ENCODE data around the gene UTP15.

Gene UTP15

DNA sequence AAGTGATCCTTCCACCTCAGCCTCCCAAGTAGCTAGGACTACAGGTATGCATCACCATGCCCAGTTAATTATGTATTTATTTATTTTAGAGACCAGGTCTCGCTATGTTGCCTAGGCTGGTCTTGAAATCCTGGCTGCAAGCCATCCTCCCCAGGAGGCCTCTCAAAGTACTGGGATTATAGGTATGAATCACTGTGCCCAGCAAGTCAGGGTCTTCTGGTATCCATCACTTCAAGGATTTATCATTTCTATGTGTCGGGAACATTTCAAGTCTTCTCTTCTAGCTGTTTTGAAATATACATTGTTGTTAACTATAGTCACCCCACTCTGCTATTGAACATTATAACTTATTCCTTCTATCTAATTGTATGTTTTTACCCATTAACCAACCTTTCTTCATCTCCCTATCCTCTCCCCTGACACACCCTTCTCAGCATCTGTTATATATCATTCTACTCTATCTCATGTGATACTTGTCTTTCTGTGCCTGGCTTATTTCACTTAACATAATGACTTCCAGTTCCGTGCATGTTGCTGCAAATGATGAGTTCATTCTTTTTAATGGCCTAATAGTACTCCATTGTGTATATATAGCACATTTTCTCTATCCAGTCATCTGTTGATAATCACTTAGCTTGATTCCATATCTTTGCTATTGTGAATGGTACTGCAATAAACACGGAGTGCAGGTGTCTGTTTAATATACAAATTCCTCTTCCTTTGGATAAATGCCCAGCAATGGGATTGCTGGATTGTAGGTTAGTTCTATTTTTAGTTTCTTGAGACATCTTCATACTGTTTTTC, 26.4 kb downstream of the UTP15 start:
- peak; percentile 71 for ATAC-seq
- no peak for TF ChIP-seq PATZ1 (CRISPR knock-in tag; IDR thresholded peaks at IDR 0.05; ENCODE audit: borderline replicate concordance)
- TF ChIP-seq TCF4 (CRISPR knock-in tag; IDR thresholded peaks at IDR 0.05; ENCODE audit: borderline replicate concordance): peak; percentile 88
- no peak for TF ChIP-seq ZNF565 (CRISPR knock-in tag; conservative IDR thresholded peaks at IDR 0.05; ENCODE audit: low read depth)
- peak; percentile 93 for TF ChIP-seq ZFP3 (CRISPR knock-in tag; IDR thresholded peaks at IDR 0.05)
- TF ChIP-seq ARNTL (CRISPR knock-in tag; IDR thresholded peaks at IDR 0.05; ENCODE audit: borderline replicate concordance, low read depth): no peak
- no peak for TF ChIP-seq GLIS3 (CRISPR knock-in tag; IDR thresholded peaks at IDR 0.05)
- TF ChIP-seq OSR1 (CRISPR knock-in tag; IDR thresholded peaks at IDR 0.05): no peak
- TF ChIP-seq, protein P1, sequence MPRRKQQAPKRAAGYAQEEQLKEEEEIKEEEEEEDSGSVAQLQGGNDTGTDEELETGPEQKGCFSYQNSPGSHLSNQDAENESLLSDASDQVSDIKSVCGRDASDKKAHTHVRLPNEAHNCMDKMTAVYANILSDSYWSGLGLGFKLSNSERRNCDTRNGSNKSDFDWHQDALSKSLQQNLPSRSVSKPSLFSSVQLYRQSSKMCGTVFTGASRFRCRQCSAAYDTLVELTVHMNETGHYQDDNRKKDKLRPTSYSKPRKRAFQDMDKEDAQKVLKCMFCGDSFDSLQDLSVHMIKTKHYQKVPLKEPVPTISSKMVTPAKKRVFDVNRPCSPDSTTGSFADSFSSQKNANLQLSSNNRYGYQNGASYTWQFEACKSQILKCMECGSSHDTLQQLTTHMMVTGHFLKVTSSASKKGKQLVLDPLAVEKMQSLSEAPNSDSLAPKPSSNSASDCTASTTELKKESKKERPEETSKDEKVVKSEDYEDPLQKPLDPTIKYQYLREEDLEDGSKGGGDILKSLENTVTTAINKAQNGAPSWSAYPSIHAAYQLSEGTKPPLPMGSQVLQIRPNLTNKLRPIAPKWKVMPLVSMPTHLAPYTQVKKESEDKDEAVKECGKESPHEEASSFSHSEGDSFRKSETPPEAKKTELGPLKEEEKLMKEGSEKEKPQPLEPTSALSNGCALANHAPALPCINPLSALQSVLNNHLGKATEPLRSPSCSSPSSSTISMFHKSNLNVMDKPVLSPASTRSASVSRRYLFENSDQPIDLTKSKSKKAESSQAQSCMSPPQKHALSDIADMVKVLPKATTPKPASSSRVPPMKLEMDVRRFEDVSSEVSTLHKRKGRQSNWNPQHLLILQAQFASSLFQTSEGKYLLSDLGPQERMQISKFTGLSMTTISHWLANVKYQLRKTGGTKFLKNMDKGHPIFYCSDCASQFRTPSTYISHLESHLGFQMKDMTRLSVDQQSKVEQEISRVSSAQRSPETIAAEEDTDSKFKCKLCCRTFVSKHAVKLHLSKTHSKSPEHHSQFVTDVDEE (CRISPR knock-in tag; IDR thresholded peaks at IDR 0.05): peak; percentile 68
- TF ChIP-seq, protein P2, sequence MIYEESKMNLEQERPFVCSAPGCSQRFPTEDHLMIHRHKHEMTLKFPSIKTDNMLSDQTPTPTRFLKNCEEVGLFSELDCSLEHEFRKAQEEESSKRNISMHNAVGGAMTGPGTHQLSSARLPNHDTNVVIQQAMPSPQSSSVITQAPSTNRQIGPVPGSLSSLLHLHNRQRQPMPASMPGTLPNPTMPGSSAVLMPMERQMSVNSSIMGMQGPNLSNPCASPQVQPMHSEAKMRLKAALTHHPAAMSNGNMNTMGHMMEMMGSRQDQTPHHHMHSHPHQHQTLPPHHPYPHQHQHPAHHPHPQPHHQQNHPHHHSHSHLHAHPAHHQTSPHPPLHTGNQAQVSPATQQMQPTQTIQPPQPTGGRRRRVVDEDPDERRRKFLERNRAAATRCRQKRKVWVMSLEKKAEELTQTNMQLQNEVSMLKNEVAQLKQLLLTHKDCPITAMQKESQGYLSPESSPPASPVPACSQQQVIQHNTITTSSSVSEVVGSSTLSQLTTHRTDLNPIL (CRISPR knock-in tag; IDR thresholded peaks at IDR 0.05; ENCODE audit: low read depth): peak; percentile 31; the same call in 1 of the 2 replicates
- TF ChIP-seq SNAI2 (CRISPR knock-in tag; IDR thresholded peaks at IDR 0.05): peak; percentile 55; the same call in 1 of the 2 replicates
- no peak for TF ChIP-seq PPARA (CRISPR knock-in tag; IDR thresholded peaks at IDR 0.05; ENCODE audit: borderline replicate concordance)
- no peak for TF ChIP-seq CSDC2 (CRISPR knock-in tag; IDR thresholded peaks at IDR 0.05)
- TF ChIP-seq ISL1 (CRISPR knock-in tag; IDR thresholded peaks at IDR 0.05): peak; percentile 84
- TF ChIP-seq CSRNP3 (CRISPR knock-in tag; IDR thresholded peaks at IDR 0.05): 0 out of 2 replicates have a peak, but pooled peaks have one; percentile 51

DNA sequence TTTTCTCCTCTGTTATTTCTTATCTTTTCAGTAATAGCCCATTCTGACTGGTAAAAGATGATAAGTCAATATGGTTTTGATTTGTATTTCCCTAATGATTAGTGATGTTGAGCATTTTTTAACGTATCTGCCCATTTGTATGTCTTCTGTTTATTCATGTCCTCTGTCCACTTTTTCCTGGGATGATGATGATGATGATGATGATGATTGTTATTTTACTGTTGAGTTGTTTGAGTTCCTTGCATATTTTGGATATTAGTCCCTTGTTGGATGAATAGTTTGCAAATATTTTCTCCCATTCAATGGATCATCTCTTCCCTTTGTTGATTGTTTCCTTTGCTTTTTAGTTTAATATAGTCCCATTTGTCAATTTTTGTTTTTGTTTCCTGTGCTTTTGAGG, 27.0 kb downstream of the UTP15 start:
- ATAC-seq: no peak
- no peak for TF ChIP-seq GLIS3 (CRISPR knock-in tag; IDR thresholded peaks at IDR 0.05)
- no peak for TF ChIP-seq OSR1 (CRISPR knock-in tag; IDR thresholded peaks at IDR 0.05)

GRCh38 chr5:73596705-73597328, 31.3 kb downstream of the UTP15 start:
- peak; percentile 56; the same call in 2 of the 3 replicates for ATAC-seq
- TF ChIP-seq BACH2 (CRISPR knock-in tag; IDR thresholded peaks at IDR 0.05; ENCODE audit: borderline replicate concordance): no peak
- no peak for TF ChIP-seq SNAI2 (CRISPR knock-in tag; IDR thresholded peaks at IDR 0.05)
- TF ChIP-seq ZFP30 (CRISPR knock-in tag; IDR thresholded peaks at IDR 0.05): no peak
- TF ChIP-seq OSR1 (CRISPR knock-in tag; IDR thresholded peaks at IDR 0.05): no peak
- TF ChIP-seq ZC3H10 (CRISPR knock-in tag; IDR thresholded peaks at IDR 0.05): no peak
- no peak for TF ChIP-seq CSRNP3 (CRISPR knock-in tag; IDR thresholded peaks at IDR 0.05)
- no peak for TF ChIP-seq ZFP3 (CRISPR knock-in tag; IDR thresholded peaks at IDR 0.05)
- TF ChIP-seq ZNF8 (CRISPR knock-in tag; IDR thresholded peaks at IDR 0.05): no peak
- no peak for TF ChIP-seq ISL1 (CRISPR knock-in tag; IDR thresholded peaks at IDR 0.05)
- TF ChIP-seq RARB (CRISPR knock-in tag; IDR thresholded peaks at IDR 0.05): no peak

Data from SK-N-SH treated with all-trans-retinoic acid at 6 μM for 48 hours (cell line).